Gastrocnemius medialis (tissue), 4 donors: ENCODE data around the gene RPL29. TPM values are rescaled to one million over a fixed set of nuclear protein-coding genes. Genes with fewer than 3 reads are reported as not detected.

ENCODE experiments used
- ATAC-seq, 2 donors: fragments of 150-250 bp; one replicate each; pipeline ENCODE4 v1.9.1; 2016
- DNase-seq, 2 donors: peaks; one replicate each; pipeline ENCODE4 v3.0.0-alpha.2; 2019
- H3K27ac ChIP-seq, 4 donors: fragments of 200-600 bp; sonication (generic); 1 replicate in 1 of 4; 2 replicates in 3 of 4; pipeline ENCODE4 v1.5.1; 2016 to 2018; ENCODE audit warnings: mild to moderate bottlenecking in 2 of 4, moderate library complexity in 1 of 4
- H3K27me3 ChIP-seq, 3 donors: fragments of 200-600 bp; sonication (generic) in 2 of 3; 1 replicate in 1 of 3; 2 replicates in 2 of 3; pipeline versions ENCODE4 v1.5.1 to v1.6.0; 2016 to 2019; ENCODE audit warnings: mild to moderate bottlenecking in 1 of 3, moderate library complexity in 1 of 3
- H3K36me3 ChIP-seq, 2 donors: fragments of 200-600 bp; sonication (generic) in 1 of 2; one replicate each; pipeline ENCODE4 v1.5.1; 2017 to 2018
- H3K4me1 ChIP-seq, 2 donors: fragments of 200-600 bp; sonication (generic) in 1 of 2; one replicate each; pipeline ENCODE4 v1.5.1; 2016 to 2017; ENCODE audit warnings: mild to moderate bottlenecking in 2 of 2
- H3K4me3 ChIP-seq, 4 donors: fragments of 200-600 bp; sonication (generic) in 3 of 4; 1 replicate in 1 of 4; 2 replicates in 3 of 4; pipeline ENCODE4 v1.5.1; 2016 to 2019; ENCODE audit warnings: mild to moderate bottlenecking in 2 of 4
- H3K9me3 ChIP-seq, 3 donors: fragments of 200-600 bp; sonication (generic) in 2 of 3; 1 replicate in 1 of 3; 2 replicates in 2 of 3; pipeline ENCODE4 v1.5.1; 2016 to 2019
- POLR2A ChIP-seq, 2 donors: fragments of 450-650 bp; IDR thresholded peaks; one replicate each; pipeline ENCODE4 v1.6.1; 2017; ENCODE audit warnings: antibody characterized with exemption in 2 of 2, mild to moderate bottlenecking in 2 of 2, moderate library complexity in 2 of 2
- in situ Hi-C, 4 donors: fragments of 200-750 bp; cut with MboI; loops; one replicate each; pipeline versions ENCODE4 v1.15.0 to v1.8.0; 2017; ENCODE audit warnings: low sequenced_read_pairs in 4 of 4
- intact Hi-C: fragments of 100-400 bp; cut with DNase I; formaldehyde crosslinking; loops from one replicate; pipeline ENCODE4 v1.15.1; 2023; ENCODE audit warnings: low total_unique reads
- total RNA-seq, 4 donors: library from RNA; depleted of rRNA; stranded (reverse); fragments of >200 nt; gene quantifications; one replicate each; pipeline versions ENCODE4 v1.1.0 to v1.2.3, GENCODE V29; 2016
- TF ChIP-seq, protein P1 (sequence below), 5 experiments: fragments of 450-650 bp in 3 of 5; fragments of 200-600 bp in 2 of 5; sonication (generic) in 2 of 5; IDR thresholded peaks in 4 of 5; conservative IDR thresholded peaks in 1 of 5; 1 replicate in 4 of 5; 2 replicates in 1 of 5; pipeline ENCODE4 v1.5.1; 2016 to 2019; ENCODE audit warnings: antibody characterized with exemption in 5 of 5, mild to moderate bottlenecking in 3 of 5, moderate library complexity in 3 of 5

The RPL29 gene
- total RNA-seq, 4 donors from 2014 or later, result 1,885 to 2,483 (median 2,154) TPM

DNA sequence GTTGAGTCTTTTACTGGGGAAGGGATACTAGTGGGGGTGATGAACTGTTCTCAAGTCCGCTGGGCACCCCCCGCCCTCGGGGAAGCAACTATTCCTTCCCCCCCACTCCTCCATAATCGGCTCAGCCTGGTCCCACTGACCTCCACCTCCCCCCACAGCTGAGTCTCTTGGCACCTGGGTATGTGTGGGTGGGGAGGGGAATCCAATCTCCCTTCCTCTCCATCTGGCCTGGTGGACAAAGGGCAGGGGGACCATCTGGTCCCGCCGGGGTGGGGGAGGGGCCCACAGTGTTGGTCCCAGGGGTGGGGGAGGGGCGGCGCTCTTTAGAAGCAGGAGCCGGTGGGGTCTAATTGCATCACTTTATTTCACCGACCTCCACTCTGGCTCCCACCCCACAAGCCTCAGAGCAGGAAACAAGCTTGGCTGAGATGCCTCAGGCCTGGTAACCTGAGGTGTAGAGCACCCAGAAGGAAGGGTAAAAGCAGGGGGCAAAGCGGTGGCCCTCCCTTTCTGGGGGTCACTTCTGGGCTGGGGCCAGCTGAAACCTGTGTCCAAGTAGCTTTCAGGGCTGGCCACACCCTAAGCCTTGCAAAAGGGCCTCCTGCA is 27.4 kb downstream of the RPL29 start:
- Histone ChIP-seq H3K36me3 (no peaks in the 10 kb centered on the region), H3K4me3 (peak overlapping the region; percentile 51 to 85 (median 78)), H3K9me3 (no peaks in the 10 kb centered on the region), H3K4me1 (peaks cover 48 to 52% of the 10 kb centered on the region in 2 donors), H3K27me3 (no peaks in the 10 kb centered on the region), H3K27ac (peak overlapping the region; percentile 90 to 100 (median 94))
- intact Hi-C loops, result loop anchor here (5.0 kb wide), 1 partner anchor 1194 kb away; the partner anchor contains the start of gene PRKCD
- no peak for TF ChIP-seq POLR2A (IDR thresholded peaks at IDR 0.05)
- in situ Hi-C loops, result no loop called here
- DNase-seq (no peak), ATAC-seq (no peak)

DNA sequence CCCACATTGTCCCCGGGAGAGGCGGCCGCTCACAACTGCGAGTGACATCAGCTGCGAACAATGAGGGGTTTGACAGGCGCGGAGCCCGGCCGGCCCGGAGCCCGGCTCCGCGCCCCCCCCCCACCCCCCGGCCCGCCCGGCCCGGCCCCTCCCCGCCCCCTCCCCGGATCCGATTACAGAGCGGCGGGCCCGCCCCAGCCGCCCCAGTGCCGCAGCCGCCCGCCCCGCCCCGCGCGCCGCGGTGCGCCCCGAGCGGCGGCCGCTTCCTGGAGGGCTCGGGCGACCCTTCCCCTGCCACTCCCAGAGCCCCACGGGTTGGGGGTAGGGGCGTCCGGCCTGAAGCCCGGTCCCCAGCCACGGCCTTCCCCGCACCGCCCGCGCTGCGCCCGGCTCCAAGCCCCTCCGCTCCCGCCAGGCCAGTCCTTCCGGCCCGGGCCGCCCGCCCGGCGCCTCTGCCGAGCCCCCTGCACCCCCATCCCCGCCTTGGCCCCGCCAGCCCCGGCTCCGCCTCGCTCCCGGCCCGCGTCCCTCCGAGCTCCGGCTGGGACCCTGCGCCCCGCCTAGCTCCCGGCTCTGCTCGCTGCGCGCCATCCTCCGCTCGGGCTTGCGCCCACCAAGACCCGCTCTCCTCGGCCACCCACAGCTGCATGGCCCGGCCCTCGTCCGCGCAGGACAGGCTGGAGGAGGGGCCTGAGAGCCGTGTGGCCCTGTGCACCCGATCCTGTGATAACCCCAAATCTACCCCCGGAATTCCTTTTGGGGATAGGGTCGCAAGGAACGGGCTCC is 28.1 kb downstream of the RPL29 start, which contains the start of gene PCBP4:
Gene PCBP4 (minus strand): TSS at position 71 of the 786 bp plus-strand sequence. CDS start 6,214 bp downstream, outside the sequence.
- Histone ChIP-seq H3K27me3 (no peaks in the 10 kb centered on the region), H3K4me1 (peaks cover 48 to 58% of the 10 kb centered on the region in 2 donors), H3K4me3 (peak within 1 kb of the TSS; percentile 64 to 85 (median 78)), H3K36me3 (no peaks in the 10 kb centered on the region), H3K9me3 (no peaks in the 10 kb centered on the region), H3K27ac (peak within 1 kb of the TSS; percentile 90 to 100 (median 94))
- peak; percentile 55 to 63 for ATAC-seq
- TF ChIP-seq, protein P1, sequence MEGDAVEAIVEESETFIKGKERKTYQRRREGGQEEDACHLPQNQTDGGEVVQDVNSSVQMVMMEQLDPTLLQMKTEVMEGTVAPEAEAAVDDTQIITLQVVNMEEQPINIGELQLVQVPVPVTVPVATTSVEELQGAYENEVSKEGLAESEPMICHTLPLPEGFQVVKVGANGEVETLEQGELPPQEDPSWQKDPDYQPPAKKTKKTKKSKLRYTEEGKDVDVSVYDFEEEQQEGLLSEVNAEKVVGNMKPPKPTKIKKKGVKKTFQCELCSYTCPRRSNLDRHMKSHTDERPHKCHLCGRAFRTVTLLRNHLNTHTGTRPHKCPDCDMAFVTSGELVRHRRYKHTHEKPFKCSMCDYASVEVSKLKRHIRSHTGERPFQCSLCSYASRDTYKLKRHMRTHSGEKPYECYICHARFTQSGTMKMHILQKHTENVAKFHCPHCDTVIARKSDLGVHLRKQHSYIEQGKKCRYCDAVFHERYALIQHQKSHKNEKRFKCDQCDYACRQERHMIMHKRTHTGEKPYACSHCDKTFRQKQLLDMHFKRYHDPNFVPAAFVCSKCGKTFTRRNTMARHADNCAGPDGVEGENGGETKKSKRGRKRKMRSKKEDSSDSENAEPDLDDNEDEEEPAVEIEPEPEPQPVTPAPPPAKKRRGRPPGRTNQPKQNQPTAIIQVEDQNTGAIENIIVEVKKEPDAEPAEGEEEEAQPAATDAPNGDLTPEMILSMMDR (IDR thresholded peaks at IDR 0.05 in 4 of 5, conservative IDR thresholded peaks at IDR 0.05 in 1 of 5), result no peak
- TF ChIP-seq POLR2A (IDR thresholded peaks at IDR 0.05), result peak; percentile 73 to 81
- DNase-seq, result peak; percentile 58 to 68
- in situ Hi-C loops, result no loop called here
- intact Hi-C loops, result loop anchor here (5.0 kb wide), 1 partner anchor 1195 kb away; the partner anchor contains the start of gene PRKCD

DNA sequence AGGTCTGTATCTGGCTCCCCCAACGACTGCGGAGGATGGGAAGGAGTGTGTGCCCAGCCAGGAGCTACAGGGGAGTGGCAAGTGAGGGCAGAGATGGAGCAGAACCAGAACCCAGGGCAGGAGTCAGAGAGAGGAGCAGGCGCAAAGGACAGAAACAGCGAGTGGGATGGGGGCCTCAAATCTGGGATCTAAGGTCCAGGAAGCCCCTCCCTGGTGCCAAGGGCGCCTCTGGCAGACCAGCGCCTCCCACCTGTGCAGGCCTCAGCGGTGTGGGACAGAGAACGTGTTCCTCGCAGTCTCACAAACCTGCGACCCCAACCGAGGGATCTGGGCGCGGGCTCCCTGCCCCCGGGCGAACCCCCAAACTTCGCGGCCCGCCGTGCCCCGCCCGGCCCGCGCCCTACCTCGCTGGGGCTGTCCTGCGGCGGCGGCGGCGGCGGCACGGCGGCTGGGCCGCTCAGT is 28.7 kb downstream of the RPL29 start:
- Histone ChIP-seq H3K9me3 (no peaks in the 10 kb centered on the region), H3K4me1 (peaks cover 54 to 64% of the 10 kb centered on the region in 2 donors), H3K27ac (peak overlapping the region; percentile 90 to 100 (median 94)), H3K27me3 (no peaks in the 10 kb centered on the region), H3K36me3 (no peaks in the 10 kb centered on the region), H3K4me3 (peak overlapping the region; percentile 64 to 85 (median 76))
- peak; percentile 73 to 76 for TF ChIP-seq POLR2A (IDR thresholded peaks at IDR 0.05)
- TF ChIP-seq, protein P1 (IDR thresholded peaks at IDR 0.05 in 4 of 5, conservative IDR thresholded peaks at IDR 0.05 in 1 of 5), result no peak
- intact Hi-C loops (loop anchor here (5.0 kb wide), 1 partner anchor 1195 kb away; the partner anchor contains the start of gene PRKCD), in situ Hi-C loops (no loop called here)
- ATAC-seq (peak; percentile 4 to 12), DNase-seq (no peak)

DNA sequence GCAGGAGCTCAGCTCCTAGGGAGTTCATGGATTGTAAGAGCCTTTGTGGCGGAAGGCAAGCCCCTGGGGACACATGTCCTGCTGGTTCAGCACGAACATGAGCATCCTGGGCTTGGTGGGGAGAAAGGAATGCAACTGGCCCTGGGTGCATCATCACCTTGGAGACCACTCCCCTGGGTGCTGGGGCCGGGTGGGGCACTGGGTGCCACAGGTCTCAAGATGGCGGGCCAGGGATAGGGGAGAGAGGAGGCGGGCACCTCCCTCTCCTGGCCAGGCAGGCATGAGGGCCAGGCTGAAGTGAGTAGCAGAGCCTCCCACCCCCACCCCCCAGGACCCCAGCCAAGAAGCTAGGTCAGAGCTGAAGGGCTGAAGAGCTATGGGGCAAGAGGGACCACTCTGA is 29.2 kb downstream of the RPL29 start:
- in situ Hi-C loops (no loop called here), intact Hi-C loops (loop anchor here (5.0 kb wide), 1 partner anchor 1196 kb away; the partner anchor contains the start of gene PRKCD)
- Histone ChIP-seq H3K27ac (peak overlapping the region; percentile 90 to 100 (median 94)), H3K4me1 (peaks cover 59 to 69% of the 10 kb centered on the region in 2 donors), H3K4me3 (peak overlapping the region; percentile 64 to 85 (median 76)), H3K9me3 (no peaks in the 10 kb centered on the region), H3K36me3 (no peaks in the 10 kb centered on the region), H3K27me3 (no peaks in the 10 kb centered on the region)
- ATAC-seq (no peak), DNase-seq (no peak)
- no peak for TF ChIP-seq POLR2A (IDR thresholded peaks at IDR 0.05)
- TF ChIP-seq, protein P1 (IDR thresholded peaks at IDR 0.05 in 4 of 5, conservative IDR thresholded peaks at IDR 0.05 in 1 of 5), result no peak
